Activated naive CD4-positive, alpha-beta T cell treated with anti-CD3 and anti-CD28 coated beads, Interleukin-2, amount 50 U/mL, for 24 hours (primary cell): Measurements from ENCODE around the gene NCF4.
A peak's percentile ranks its signal among the peaks of the same experiment; 100 is the strongest.

Experiments
- H3K27ac Mint-ChIP-seq: one replicate; pipeline ENCODE4 v1.8.0; 2021; ENCODE audit warnings: mild to moderate bottlenecking, mixed read lengths
- H3K27me3 Mint-ChIP-seq: one replicate; pipeline ENCODE4 v1.8.0; 2021; ENCODE audit warnings: mixed read lengths
- H3K36me3 Mint-ChIP-seq: one replicate; pipeline ENCODE4 v1.8.0; 2021; ENCODE audit warnings: mixed read lengths
- H3K4me1 Mint-ChIP-seq: one replicate; pipeline ENCODE4 v1.8.0; 2021; ENCODE audit warnings: mixed read lengths
- H3K4me3 Mint-ChIP-seq: one replicate; pipeline ENCODE4 v1.8.0; 2021; ENCODE audit warnings: mild to moderate bottlenecking, mixed read lengths
- H3K9me3 Mint-ChIP-seq: one replicate; pipeline ENCODE4 v1.8.0; 2021; ENCODE audit warnings: mixed read lengths

The NCF4 gene

GRCh38 chr22:36860821-36861659, at the start of gene NCF4:
Gene NCF4, plus strand, starts transcription at chr22:36861006. Its CDS starts 166 bp downstream, at chr22:36861172.
- Mint-ChIP-seq H3K36me3 (no peaks in the 10 kb centered on the region), H3K4me3 (no peak within 1 kb of the TSS), H3K27ac (peak within 1 kb of the TSS; percentile 18), H3K4me1 (peaks cover 6% of the 10 kb centered on the region), H3K9me3 (no peaks in the 10 kb centered on the region), H3K27me3 (peaks cover 2% of the 10 kb centered on the region)

GRCh38 chr22:36811094-36811800, 49.6 kb upstream of the NCF4 start:
- Mint-ChIP-seq H3K4me3 (no peak overlapping the region), H3K27me3 (peaks cover 17% of the 10 kb centered on the region), H3K36me3 (no peaks in the 10 kb centered on the region), H3K4me1 (peaks cover 38% of the 10 kb centered on the region), H3K9me3 (no peaks in the 10 kb centered on the region), H3K27ac (no peak overlapping the region)

- Mint-ChIP-seq H3K4me3 (no peak overlapping the region), H3K9me3 (no peaks in the 10 kb centered on the region), H3K27ac (no peak overlapping the region), H3K4me1 (peaks cover 19% of the 10 kb centered on the region), H3K27me3 (peaks cover 36% of the 10 kb centered on the region), H3K36me3 (no peaks in the 10 kb centered on the region)
These were observed 46.0 kb upstream of the NCF4 start for GRCh38 chr22:36814801-36815200.

- Mint-ChIP-seq H3K27me3 (peaks cover 36% of the 10 kb centered on the region), H3K4me1 (peaks cover 19% of the 10 kb centered on the region), H3K4me3 (peak overlapping the region; percentile 16), H3K36me3 (no peaks in the 10 kb centered on the region), H3K9me3 (no peaks in the 10 kb centered on the region), H3K27ac (no peak overlapping the region)
These were observed 45.1 kb upstream of the NCF4 start for GRCh38 chr22:36815558-36816338.

GRCh38 chr22:36816339-36816635, 44.5 kb upstream of the NCF4 start:
- Mint-ChIP-seq H3K9me3 (no peaks in the 10 kb centered on the region), H3K36me3 (no peaks in the 10 kb centered on the region), H3K27ac (no peak overlapping the region), H3K4me3 (no peak overlapping the region), H3K4me1 (peaks cover 19% of the 10 kb centered on the region), H3K27me3 (peaks cover 36% of the 10 kb centered on the region)

- Mint-ChIP-seq H3K27ac (no peak within 1 kb of the TSS), H3K36me3 (no peaks in the 10 kb centered on the region), H3K9me3 (no peaks in the 10 kb centered on the region), H3K4me1 (peaks cover 19% of the 10 kb centered on the region), H3K4me3 (peak within 1 kb of the TSS; percentile 19), H3K27me3 (peaks cover 36% of the 10 kb centered on the region)
These were observed 43.9 kb upstream of the NCF4 start, which contains the start of gene PVALB for GRCh38 chr22:36816636-36817524. Gene PVALB, minus strand, starts transcription at chr22:36817035. Its CDS starts 30 bp downstream, at chr22:36817005.

GRCh38 chr22:36817525-36817848, 43.3 kb upstream of the NCF4 start:
- Mint-ChIP-seq H3K27me3 (peaks cover 36% of the 10 kb centered on the region), H3K27ac (no peak overlapping the region), H3K36me3 (no peaks in the 10 kb centered on the region), H3K4me3 (peak overlapping the region; percentile 19), H3K4me1 (peaks cover 19% of the 10 kb centered on the region), H3K9me3 (no peaks in the 10 kb centered on the region)

- H3K27ac Mint-ChIP-seq = no peak overlapping the region
- no peaks in the 10 kb centered on the region for H3K9me3 Mint-ChIP-seq
- H3K36me3 Mint-ChIP-seq = no peaks in the 10 kb centered on the region
- peaks cover 34% of the 10 kb centered on the region for H3K27me3 Mint-ChIP-seq
- no peak overlapping the region for H3K4me3 Mint-ChIP-seq
- peaks cover 19% of the 10 kb centered on the region for H3K4me1 Mint-ChIP-seq
These were observed 42.7 kb upstream of the NCF4 start for GRCh38 chr22:36818010-36818642.

GRCh38 chr22:36819112-36819511, 41.7 kb upstream of the NCF4 start:
- H3K9me3 Mint-ChIP-seq = no peaks in the 10 kb centered on the region
- peaks cover 32% of the 10 kb centered on the region for H3K27me3 Mint-ChIP-seq
- H3K36me3 Mint-ChIP-seq = no peaks in the 10 kb centered on the region
- no peak overlapping the region for H3K27ac Mint-ChIP-seq
- no peak overlapping the region for H3K4me3 Mint-ChIP-seq
- H3K4me1 Mint-ChIP-seq = peaks cover 19% of the 10 kb centered on the region

- H3K27me3 Mint-ChIP-seq = peaks cover 16% of the 10 kb centered on the region
- no peaks in the 10 kb centered on the region for H3K9me3 Mint-ChIP-seq
- H3K36me3 Mint-ChIP-seq = no peaks in the 10 kb centered on the region
- H3K4me3 Mint-ChIP-seq = no peak overlapping the region
- no peak overlapping the region for H3K27ac Mint-ChIP-seq
- H3K4me1 Mint-ChIP-seq = peaks cover 4% of the 10 kb centered on the region
These were observed 38.2 kb upstream of the NCF4 start for GRCh38 chr22:36822581-36822980.

- Mint-ChIP-seq H3K4me3 (no peak overlapping the region), H3K9me3 (no peaks in the 10 kb centered on the region), H3K27ac (no peak overlapping the region), H3K27me3 (peaks cover 10% of the 10 kb centered on the region), H3K4me1 (no peaks in the 10 kb centered on the region), H3K36me3 (no peaks in the 10 kb centered on the region)
These were observed 37.5 kb upstream of the NCF4 start for GRCh38 chr22:36823186-36823839.

GRCh38 chr22:36824655-36825054, 36.2 kb upstream of the NCF4 start:
- Mint-ChIP-seq H3K4me1 (peaks cover under 1% of the 10 kb centered on the region), H3K9me3 (no peaks in the 10 kb centered on the region), H3K36me3 (no peaks in the 10 kb centered on the region), H3K4me3 (no peak overlapping the region), H3K27me3 (peaks cover 2% of the 10 kb centered on the region), H3K27ac (no peak overlapping the region)

- Mint-ChIP-seq H3K4me1 (peaks cover 17% of the 10 kb centered on the region), H3K4me3 (no peak overlapping the region), H3K36me3 (no peaks in the 10 kb centered on the region), H3K9me3 (no peaks in the 10 kb centered on the region), H3K27me3 (no peaks in the 10 kb centered on the region), H3K27ac (no peak overlapping the region)
These were observed 34.5 kb upstream of the NCF4 start for GRCh38 chr22:36826262-36826661.

- Mint-ChIP-seq H3K4me1 (peaks cover 20% of the 10 kb centered on the region), H3K27me3 (peaks cover 7% of the 10 kb centered on the region), H3K36me3 (no peaks in the 10 kb centered on the region), H3K9me3 (no peaks in the 10 kb centered on the region), H3K4me3 (no peak overlapping the region), H3K27ac (no peak overlapping the region)
These were observed 32.0 kb upstream of the NCF4 start for GRCh38 chr22:36828815-36829214.
